GM12873 (cell line): ENCODE measurements around the gene ADCY4.
A peak's percentile ranks its signal among the peaks of the same experiment; 100 is the strongest.

ENCODE experiments used
- TF ChIP-seq, protein P1 (sequence below): IDR thresholded peaks from 2 replicates; pipeline ENCODE4 v1.5.1; 2012; ENCODE audit warnings: low read depth, mild to moderate bottlenecking, moderate library complexity, low read length, control low read depth; ENCODE audit not compliant: insufficient read depth; ENCODE audit errors: missing control alignments

The ADCY4 gene

GRCh38 chr14:24296341-24297157 is 38.3 kb downstream of the ADCY4 start:
- TF ChIP-seq, protein P1, sequence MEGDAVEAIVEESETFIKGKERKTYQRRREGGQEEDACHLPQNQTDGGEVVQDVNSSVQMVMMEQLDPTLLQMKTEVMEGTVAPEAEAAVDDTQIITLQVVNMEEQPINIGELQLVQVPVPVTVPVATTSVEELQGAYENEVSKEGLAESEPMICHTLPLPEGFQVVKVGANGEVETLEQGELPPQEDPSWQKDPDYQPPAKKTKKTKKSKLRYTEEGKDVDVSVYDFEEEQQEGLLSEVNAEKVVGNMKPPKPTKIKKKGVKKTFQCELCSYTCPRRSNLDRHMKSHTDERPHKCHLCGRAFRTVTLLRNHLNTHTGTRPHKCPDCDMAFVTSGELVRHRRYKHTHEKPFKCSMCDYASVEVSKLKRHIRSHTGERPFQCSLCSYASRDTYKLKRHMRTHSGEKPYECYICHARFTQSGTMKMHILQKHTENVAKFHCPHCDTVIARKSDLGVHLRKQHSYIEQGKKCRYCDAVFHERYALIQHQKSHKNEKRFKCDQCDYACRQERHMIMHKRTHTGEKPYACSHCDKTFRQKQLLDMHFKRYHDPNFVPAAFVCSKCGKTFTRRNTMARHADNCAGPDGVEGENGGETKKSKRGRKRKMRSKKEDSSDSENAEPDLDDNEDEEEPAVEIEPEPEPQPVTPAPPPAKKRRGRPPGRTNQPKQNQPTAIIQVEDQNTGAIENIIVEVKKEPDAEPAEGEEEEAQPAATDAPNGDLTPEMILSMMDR = peak; percentile 85

DNA sequence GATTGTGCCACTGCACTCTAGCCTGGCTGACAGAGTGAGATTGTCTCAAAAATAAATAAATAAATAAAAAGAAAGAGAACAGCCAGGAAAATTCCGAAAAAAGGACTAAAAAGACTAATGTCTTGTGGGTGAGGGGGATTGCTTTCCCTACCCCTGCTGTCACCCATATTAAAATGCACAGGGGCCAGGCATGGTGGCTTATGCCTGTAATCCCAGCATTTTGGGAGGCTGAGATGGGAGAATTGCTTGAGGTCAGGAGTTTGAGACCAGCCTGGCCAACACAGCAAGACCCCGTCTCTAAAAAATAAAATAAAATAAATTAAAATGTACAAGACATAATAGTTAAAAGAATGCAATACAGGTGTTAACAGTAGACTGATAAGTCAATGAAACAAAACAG is 41.3 kb downstream of the ADCY4 start:
- TF ChIP-seq, protein P1 = no peak

DNA sequence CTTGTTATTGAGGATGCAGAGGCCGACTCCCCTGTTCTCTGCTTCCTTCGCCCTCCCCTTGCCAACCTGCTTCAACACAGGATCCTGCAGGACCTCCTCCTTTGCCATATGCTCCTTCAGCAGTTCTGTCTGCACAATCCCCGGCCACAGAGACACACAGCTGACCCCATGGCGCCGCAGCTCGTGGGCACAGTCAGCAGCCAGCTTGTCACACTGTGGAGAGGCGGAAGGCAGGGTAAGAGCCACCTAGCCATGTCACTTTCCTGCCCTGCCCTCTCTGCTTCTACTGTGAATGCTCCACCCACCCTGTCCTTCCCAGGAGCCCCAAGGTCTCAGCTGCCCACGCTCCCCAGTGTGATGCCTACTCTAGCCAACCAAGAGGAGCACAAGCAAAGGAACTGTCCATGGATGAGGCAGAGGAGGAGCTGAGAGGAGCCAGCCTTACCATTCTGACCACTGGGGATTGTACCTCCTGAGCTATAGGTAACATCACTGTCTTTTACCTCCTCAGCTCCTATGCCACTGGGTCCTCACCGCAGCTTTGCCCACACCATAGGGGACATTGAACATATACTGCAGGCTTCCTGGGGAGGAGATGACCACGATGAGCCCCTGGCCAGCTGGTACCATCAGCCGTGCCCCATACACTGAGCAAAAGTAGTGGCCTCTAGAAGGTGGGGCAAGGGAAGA is 42.6 kb downstream of the ADCY4 start:
- TF ChIP-seq, protein P1 = no peak

GRCh38 chr14:24291446-24292117 is 43.3 kb downstream of the ADCY4 start:
- TF ChIP-seq, protein P1 = no peak

DNA sequence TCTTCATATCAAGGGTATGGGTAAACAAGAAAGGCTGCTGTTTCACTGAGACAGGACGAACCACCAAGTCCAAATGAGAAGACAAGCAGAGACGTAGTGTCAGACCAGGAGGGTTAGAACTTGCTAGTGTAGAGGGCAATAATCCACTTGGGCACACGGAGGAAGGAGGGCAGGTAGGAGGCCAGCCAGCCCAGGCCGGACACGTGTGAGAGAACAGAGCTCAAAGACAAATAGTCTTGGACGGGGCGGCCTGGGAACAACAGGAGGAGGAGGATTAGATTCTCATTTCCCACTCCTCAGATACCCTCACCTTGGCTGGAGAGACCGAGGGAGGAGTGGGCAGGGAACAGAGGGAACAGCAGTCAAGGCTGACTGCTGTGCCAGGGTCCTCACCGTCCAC is 44.1 kb downstream of the ADCY4 start:
- TF ChIP-seq, protein P1 = no peak

DNA sequence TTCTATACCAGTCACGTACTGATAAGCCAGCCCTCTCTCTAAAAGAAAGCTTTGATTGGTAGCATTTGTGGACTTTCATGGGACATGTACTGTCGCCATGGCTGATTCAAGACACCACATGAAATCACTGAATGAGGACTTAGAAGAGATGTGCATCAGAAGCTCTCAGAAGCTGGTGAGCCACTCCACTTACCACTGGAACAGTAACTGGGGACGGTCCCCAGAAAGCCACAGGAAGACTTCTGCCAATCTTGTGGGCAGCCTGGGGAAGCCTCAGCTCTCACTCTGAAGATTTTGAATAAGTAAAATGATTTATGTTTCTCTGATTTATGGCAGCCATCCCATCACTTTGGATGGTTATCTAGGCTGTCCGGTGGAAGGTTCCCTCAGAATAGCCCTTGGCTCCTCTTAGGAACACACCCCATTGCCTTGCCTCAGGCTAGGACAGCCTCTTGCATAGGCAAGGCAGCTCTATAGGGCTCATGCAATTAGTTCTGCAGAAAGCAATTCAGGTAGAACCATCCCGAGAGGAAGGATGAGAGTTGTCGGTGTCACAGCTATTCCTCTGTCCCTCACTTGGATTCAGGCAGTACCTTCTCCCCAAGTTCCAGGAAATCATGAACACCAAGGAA is 45.1 kb downstream of the ADCY4 start:
- TF ChIP-seq, protein P1 = no peak
